HepG2 (cell line): ENCODE measurements around the gene PTPRE. TPM values are rescaled to one million over a fixed set of nuclear protein-coding genes. Genes with fewer than 3 reads are reported as not detected.
A peak's percentile ranks its signal among the peaks of the same experiment; 100 is the strongest.

Experiments
- ATAC-seq: fragments of 200-7000 bp; cut with Tn5 transposase; 3 replicates; pipeline ENCODE4 v1.9.1; 2020; ENCODE audit warnings: mild to moderate bottlenecking, moderate library complexity
- BruUV-seq: library from RNA; stranded (reverse); fragments of 400-500 nt; replicated peaks from 2 replicates; lab custom pipeline; 2021; lab: Mats Ljungman, UMichigan
- CTCF ChIA-PET: fragments of 300-600 bp; formaldehyde crosslinking; extraction: SDS; loops from one replicate; lab custom pipeline; 2021; ENCODE audit warnings: low total read pairs, inconsistent platforms, low intra/inter-chr PET ratio; lab: Yijun Ruan, JAX
- POLR2A ChIA-PET: fragments of 350-600 bp; sonication (Branson Sonifier 250); formaldehyde crosslinking; loops from one replicate; lab custom pipeline; 2020; ENCODE audit warnings: antibody characterized with exemption, inconsistent platforms; lab: Yijun Ruan, JAX
- DNase-seq: peaks from one replicate; pipeline ENCODE4 v3.0.0-alpha.2; 2015; ENCODE audit warnings: low spot score
- FAIRE-seq: peaks from 3 replicates; lab custom pipeline; 2011; peaks lifted over from hg19 to GRCh38; lab: Jason Lieb, UNC
- H2AFZ ChIP-seq: one replicate; pipeline ENCODE4 v1.6.1; 2011; ENCODE audit warnings: low read length, inconsistent platforms
- H3K27ac ChIP-seq: fragments of 300-600 bp; 3 replicates; pipeline ENCODE4 v1.8.0; 2011; ENCODE audit warnings: mixed run types, mild to moderate bottlenecking, mixed read lengths, low read length, inconsistent platforms; ENCODE audit not compliant: insufficient read depth; ENCODE audit errors: extremely low read length
- H3K27me3 ChIP-seq, 2 experiments: fragments of 200-600 bp in 1 of 2; 2 replicates in 1 of 2; 3 replicates in 1 of 2; pipeline versions ENCODE4 v1.6.0 to v1.8.0; 2011; ENCODE audit warnings: low read length in 2 of 2, mild to moderate bottlenecking in 2 of 2, moderate library complexity in 2 of 2, inconsistent platforms in 1 of 2; ENCODE audit not compliant: insufficient read depth in 2 of 2, control insufficient read depth in 1 of 2
- H3K36me3 ChIP-seq, 2 experiments: fragments of 200-600 bp in 1 of 2; replicated peaks in 1 of 2; 2 replicates in 1 of 2; 3 replicates in 1 of 2; pipeline versions ENCODE4 v1.5.1 to v1.8.0; 2011; ENCODE audit warnings: low read length in 2 of 2, inconsistent platforms in 1 of 2; ENCODE audit not compliant: insufficient read depth in 2 of 2, control insufficient read depth in 1 of 2
- H3K4me1 ChIP-seq: 2 replicates; pipeline ENCODE4 v1.5.1; 2012; ENCODE audit warnings: low read length, inconsistent platforms; ENCODE audit not compliant: insufficient read depth
- H3K4me2 ChIP-seq: 2 replicates; pipeline ENCODE4 v1.6.0; 2011; ENCODE audit warnings: low read depth, low read length, inconsistent platforms
- H3K4me3 ChIP-seq, 3 experiments: fragments of 200-600 bp in 1 of 3; sonication (generic), shearing (Covaris generic) in 1 of 3; replicated peaks in 1 of 3; 2 replicates each; pipeline ENCODE4 v1.5.1; 2011 to 2016; ENCODE audit warnings: low read length in 3 of 3, inconsistent platforms in 2 of 3, low read depth in 2 of 3, mild to moderate bottlenecking in 2 of 3, control low read depth in 1 of 3, mixed read lengths in 1 of 3; ENCODE audit not compliant: insufficient read depth in 1 of 3
- H3K79me2 ChIP-seq: one replicate; pipeline ENCODE4 v1.6.1; 2011; ENCODE audit warnings: low read length, inconsistent platforms; ENCODE audit not compliant: insufficient read depth
- H3K9ac ChIP-seq: 2 replicates; pipeline ENCODE4 v1.6.0; 2011; ENCODE audit warnings: mild to moderate bottlenecking, low read depth, low read length, inconsistent platforms; ENCODE audit not compliant: insufficient read depth
- H3K9me3 ChIP-seq: 2 replicates; pipeline ENCODE4 v1.5.1; 2012; ENCODE audit warnings: mild to moderate bottlenecking, low read length
- H4K20me1 ChIP-seq: 2 replicates; pipeline ENCODE4 v1.6.0; 2011; ENCODE audit warnings: inconsistent platforms, mild to moderate bottlenecking, low read length, moderate library complexity; ENCODE audit not compliant: insufficient read depth
- FOSL2 ChIP-seq: sonication (generic); formaldehyde crosslinking; IDR thresholded peaks from 2 replicates; pipeline ENCODE4 v1.4.0; 2020; ENCODE audit warnings: missing genetic modification reagents
- NFKB2 ChIP-seq: sonication (generic); formaldehyde crosslinking; IDR thresholded peaks from 2 replicates; pipeline ENCODE4 v1.4.0; 2020; ENCODE audit warnings: missing genetic modification reagents, borderline replicate concordance
- WGBS: methylation state at CpG from one replicate; pipeline ENCODE4 v1.1.6; 2017; ENCODE audit warnings: low lambda C conversion rate; 5-methylcytosine and 5-hydroxymethylcytosine counted together
- in situ Hi-C: cut with HindIII; loops from 2 replicates; pipeline ENCODE4 v1.10.0; 2017; ENCODE audit warnings: low pct_unique_long_range_greater_than_20kb; ENCODE audit not compliant: extremely low pct_ligation_motif_present
- intact Hi-C: fragments of 100-400 bp; cut with micrococcal nuclease; formaldehyde crosslinking; loops from one replicate; pipeline ENCODE4 v1.10.0; 2022; ENCODE audit not compliant: unreplicated experiment
- polyA plus RNA-seq, 8 experiments: library from polyadenylated mRNA; depleted of rRNA in 3 of 8; stranded (reverse) in 7 of 8; unstranded in 1 of 8; fragments of >200 nt; fragmentation: Illumina TruSeq in 4 of 8; extraction: Trizol in 4 of 8; gene quantifications; 2 replicates each; pipeline versions ENCODE4 v1.2.1 to v1.2.3, GENCODE V29; 2011 to 2016; ENCODE audit warnings: low read depth in 4 of 8, missing spikeins in 1 of 8, mixed read lengths in 1 of 8; ENCODE audit not compliant: insufficient read depth in 1 of 8
- total RNA-seq, 5 experiments: library from RNA; depleted of rRNA; stranded (reverse); fragments of >200 nt; fragmentation: Illumina TruSeq; extraction: Trizol; gene quantifications; 2 replicates each; pipeline ENCODE4 v1.2.3, GENCODE V29; 2016; ENCODE audit warnings: low read depth in 1 of 5
- TF ChIP-seq, protein P1 (sequence below): sonication (generic); formaldehyde crosslinking; IDR thresholded peaks from 2 replicates; pipeline ENCODE4 v1.9.0; 2021; ENCODE audit warnings: missing genetic modification reagents, borderline replicate concordance
- TF ChIP-seq, protein P2 (sequence below): sonication (generic); formaldehyde crosslinking; conservative IDR thresholded peaks from 2 replicates; pipeline ENCODE4 v1.4.0; 2020; ENCODE audit warnings: missing genetic modification reagents

The PTPRE gene
- total and polyA plus RNA-seq, 2 of the 13 experiments (the other 11 are each of a cell fraction or from before 2014, with no cell fraction given): 0.01 to 0.02 TPM

DNA sequence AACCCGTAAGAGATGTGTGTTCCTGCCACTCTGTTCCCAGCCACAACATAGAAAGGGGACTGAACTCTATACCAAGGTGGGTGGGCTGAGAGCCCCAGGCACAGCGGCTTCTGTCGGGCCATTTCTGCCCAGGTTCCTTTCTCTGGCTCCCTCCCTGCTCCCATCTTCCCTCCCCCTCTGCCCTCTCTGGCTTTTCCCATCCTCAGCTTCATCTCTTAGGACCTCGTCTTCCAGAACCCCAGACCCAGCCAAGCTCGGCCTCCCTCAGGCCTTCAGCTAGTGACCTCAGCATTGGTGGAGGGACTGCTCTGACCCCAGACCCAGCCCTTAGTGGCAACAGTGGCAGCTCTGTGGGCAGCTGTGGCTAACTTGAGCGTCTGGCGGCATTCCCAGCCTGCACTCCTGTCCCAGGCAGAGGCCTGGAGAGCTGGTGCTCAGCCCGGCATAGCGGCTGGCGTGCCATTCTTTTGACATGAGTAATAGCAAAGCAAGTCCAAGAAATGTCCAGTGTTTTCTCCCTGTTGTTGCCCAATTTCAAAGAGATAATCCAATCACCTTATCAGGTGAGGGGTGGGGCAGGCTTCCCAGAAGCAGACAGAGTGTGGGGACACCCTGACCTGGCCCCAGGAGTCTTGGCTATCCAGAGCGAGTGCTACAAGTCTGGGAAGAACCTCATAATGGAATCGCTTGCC lies 15.9 kb downstream of the PTPRE start:
- CTCF ChIA-PET: no interaction called here

More for the DNA sequence above, 15.9 kb downstream of the PTPRE start:
- no peak overlapping the region for H3K4me3 ChIP-seq
- 48% methylated on average over 11 of the region's 12 CpGs for WGBS
- no peaks in the 10 kb centered on the region for H3K9me3 ChIP-seq
- in situ Hi-C loops (no loop called here), intact Hi-C loops (no loop called here)
- peaks cover 0 to 4% of the 10 kb centered on the region in 2 experiments; a peak in 2 of 5 replicates for H3K27me3 ChIP-seq
- no peaks in the 10 kb centered on the region for H3K4me1 ChIP-seq
- no peak for FAIRE-seq
- no TSS peak for BruUV-seq
- ATAC-seq: peak; percentile 50; the same call in 2 of the 3 replicates
- peak; percentile 9 for DNase-seq
- H2AFZ ChIP-seq: no peak overlapping the region
- POLR2A ChIA-PET: no interaction called here
- no peaks in the 10 kb centered on the region for H3K79me2 ChIP-seq
- TF ChIP-seq FOSL2 (CRISPR knock-in tag) (peak; percentile 45), NFKB2 (CRISPR knock-in tag) (no peak)
- TF ChIP-seq, protein P1, sequence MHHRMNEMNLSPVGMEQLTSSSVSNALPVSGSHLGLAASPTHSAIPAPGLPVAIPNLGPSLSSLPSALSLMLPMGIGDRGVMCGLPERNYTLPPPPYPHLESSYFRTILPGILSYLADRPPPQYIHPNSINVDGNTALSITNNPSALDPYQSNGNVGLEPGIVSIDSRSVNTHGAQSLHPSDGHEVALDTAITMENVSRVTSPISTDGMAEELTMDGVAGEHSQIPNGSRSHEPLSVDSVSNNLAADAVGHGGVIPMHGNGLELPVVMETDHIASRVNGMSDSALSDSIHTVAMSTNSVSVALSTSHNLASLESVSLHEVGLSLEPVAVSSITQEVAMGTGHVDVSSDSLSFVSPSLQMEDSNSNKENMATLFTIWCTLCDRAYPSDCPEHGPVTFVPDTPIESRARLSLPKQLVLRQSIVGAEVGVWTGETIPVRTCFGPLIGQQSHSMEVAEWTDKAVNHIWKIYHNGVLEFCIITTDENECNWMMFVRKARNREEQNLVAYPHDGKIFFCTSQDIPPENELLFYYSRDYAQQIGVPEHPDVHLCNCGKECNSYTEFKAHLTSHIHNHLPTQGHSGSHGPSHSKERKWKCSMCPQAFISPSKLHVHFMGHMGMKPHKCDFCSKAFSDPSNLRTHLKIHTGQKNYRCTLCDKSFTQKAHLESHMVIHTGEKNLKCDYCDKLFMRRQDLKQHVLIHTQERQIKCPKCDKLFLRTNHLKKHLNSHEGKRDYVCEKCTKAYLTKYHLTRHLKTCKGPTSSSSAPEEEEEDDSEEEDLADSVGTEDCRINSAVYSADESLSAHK: no peak
- TF ChIP-seq, protein P2, sequence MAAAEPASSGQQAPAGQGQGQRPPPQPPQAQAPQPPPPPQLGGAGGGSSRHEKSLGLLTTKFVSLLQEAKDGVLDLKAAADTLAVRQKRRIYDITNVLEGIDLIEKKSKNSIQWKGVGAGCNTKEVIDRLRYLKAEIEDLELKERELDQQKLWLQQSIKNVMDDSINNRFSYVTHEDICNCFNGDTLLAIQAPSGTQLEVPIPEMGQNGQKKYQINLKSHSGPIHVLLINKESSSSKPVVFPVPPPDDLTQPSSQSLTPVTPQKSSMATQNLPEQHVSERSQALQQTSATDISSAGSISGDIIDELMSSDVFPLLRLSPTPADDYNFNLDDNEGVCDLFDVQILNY (CRISPR knock-in tag): no peak
- H3K9ac ChIP-seq: no peak overlapping the region
- H3K36me3 ChIP-seq: no peaks in the 10 kb centered on the region
- no peak overlapping the region for H3K27ac ChIP-seq
- no peaks in the 10 kb centered on the region for H4K20me1 ChIP-seq
- H3K4me2 ChIP-seq: no peak overlapping the region
